ENCODE measurements around the gene RAI2.
A peak's percentile ranks its signal among the peaks of the same experiment; 100 is the strongest.

The RAI2 gene

DNA sequence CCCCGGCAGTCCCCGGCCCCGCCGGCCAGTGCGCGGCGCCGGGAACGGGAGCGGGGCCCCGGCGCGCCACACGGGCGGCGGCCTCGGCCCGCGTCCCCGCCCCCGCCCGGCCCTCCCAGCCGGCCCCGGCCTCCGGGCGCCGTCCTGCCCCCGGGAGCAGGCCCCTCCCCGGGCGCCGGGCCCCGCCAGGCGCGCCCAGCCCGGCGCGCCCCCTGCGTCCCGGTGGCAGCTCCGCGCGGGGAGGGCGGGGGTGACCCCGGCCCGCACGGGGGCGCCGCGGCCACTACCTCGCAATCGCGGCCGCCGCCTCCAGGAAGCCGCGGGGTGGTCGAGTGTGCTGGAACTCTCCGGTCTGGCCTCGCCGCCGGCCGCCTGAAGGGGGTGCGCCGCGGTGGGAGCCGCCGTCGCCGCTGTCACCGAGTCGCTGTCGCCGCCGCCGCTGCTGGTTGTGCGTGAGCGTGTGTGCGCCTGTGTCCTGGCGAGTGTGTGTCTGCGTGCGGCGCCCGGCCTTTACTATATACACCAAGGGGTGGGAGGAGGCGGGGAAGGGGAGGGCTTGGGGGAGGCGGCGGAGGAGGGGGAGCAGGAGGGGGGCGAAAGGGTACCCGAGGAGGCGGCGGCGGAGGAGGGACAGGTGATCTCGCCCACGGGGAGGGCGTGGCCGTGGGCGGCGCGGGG, at the start of gene RAI2:
Gene RAI2, minus strand, starts transcription at position 488 of the 678 bp plus-strand sequence. CDS start 59,288 bp downstream, outside the sequence.
- H3K4me3 ChIP-seq (replicated peaks in 1 of 2; ENCODE audit: low read depth in 2 of 2, low read length in 2 of 2): peak within 1 kb of the TSS; percentile 13 to 26
- TF ChIP-seq, protein P1, sequence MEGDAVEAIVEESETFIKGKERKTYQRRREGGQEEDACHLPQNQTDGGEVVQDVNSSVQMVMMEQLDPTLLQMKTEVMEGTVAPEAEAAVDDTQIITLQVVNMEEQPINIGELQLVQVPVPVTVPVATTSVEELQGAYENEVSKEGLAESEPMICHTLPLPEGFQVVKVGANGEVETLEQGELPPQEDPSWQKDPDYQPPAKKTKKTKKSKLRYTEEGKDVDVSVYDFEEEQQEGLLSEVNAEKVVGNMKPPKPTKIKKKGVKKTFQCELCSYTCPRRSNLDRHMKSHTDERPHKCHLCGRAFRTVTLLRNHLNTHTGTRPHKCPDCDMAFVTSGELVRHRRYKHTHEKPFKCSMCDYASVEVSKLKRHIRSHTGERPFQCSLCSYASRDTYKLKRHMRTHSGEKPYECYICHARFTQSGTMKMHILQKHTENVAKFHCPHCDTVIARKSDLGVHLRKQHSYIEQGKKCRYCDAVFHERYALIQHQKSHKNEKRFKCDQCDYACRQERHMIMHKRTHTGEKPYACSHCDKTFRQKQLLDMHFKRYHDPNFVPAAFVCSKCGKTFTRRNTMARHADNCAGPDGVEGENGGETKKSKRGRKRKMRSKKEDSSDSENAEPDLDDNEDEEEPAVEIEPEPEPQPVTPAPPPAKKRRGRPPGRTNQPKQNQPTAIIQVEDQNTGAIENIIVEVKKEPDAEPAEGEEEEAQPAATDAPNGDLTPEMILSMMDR (IDR thresholded peaks at IDR 0.05; ENCODE audit: low read depth, low read length): no peak
- DNase-seq (ENCODE audit: low read depth in 2 of 2): no peak

DNA sequence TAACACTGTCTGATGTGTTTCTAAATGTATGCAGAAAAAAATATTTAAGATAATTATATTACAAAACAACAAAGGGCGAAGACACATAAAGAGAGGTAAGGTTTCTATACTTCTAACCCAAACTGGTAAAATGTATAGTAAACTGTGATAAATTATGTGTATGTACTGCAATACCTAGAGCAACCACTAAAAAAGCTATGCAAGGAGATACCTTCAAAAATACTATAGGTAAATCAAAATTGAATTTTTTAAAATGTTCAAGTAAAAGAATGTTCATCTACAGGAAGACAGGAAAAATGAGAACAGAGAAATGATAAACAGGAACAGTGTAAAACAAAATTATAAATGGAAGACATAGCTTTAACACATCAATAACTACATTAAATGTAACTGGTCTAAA, 27.3 kb upstream of the RAI2 start:
- no peak for DNase-seq (ENCODE audit: low read depth in 2 of 2)
- no peak overlapping the region for H3K4me3 ChIP-seq (replicated peaks in 1 of 2; ENCODE audit: low read depth in 2 of 2, low read length in 2 of 2)
- TF ChIP-seq, protein P1 (IDR thresholded peaks at IDR 0.05; ENCODE audit: low read depth, low read length): no peak

DNA sequence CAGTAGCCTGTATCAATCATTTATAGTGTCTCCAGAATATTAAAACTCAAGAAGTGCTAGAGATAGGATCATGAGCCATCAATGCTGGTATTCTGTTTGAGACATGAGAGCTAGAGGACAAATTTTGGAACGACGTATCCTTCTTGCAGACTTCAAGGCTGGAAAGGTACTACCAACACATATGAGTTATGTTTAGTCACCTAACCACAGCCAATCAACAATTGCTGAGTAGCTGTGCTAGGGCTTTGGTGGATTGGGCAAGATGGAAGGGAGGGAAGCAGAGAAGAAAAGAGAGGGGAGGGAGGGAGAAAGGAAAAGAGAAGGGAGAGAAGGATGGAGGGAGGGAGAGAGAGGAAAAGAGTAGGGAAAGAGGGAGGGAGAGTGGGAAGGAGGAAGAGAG, 21.6 kb upstream of the RAI2 start:
- no peak overlapping the region for H3K4me3 ChIP-seq (replicated peaks in 1 of 2; ENCODE audit: low read depth in 2 of 2, low read length in 2 of 2)
- DNase-seq (ENCODE audit: low read depth in 2 of 2): peak in 1 of 2 donors; percentile 8
- TF ChIP-seq, protein P1 (IDR thresholded peaks at IDR 0.05; ENCODE audit: low read depth, low read length): no peak

DNA sequence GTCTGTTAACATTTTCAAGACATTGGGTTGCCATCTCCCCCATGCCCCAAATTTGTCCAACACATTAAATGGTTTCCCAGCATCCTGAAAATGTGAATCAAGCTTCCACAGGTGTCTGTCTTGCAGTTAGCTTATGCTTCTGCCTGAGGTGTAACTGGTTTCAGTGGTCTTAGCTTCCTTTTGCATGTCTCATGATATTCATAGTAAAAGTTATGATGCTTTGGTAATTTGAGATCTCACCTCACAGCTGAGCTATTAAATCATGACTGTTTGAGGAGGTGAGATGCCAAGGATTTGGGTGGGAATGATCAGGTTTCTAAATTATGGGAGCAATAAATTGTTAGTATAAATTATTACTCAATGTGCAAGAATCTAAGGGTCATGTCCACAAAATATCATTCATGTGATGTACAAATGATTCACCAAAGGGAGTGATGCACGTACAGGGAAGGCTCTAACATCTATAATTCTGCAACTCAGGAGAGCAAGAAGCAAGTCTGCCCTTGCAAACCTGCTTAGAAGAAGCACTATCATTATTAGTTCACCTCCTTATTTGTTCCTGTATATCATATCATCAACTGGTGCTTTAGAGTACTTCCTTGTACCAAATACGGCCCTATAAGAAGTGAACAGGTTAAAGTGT, 17.1 kb upstream of the RAI2 start:
- no peak overlapping the region for H3K4me3 ChIP-seq (replicated peaks in 1 of 2; ENCODE audit: low read depth in 2 of 2, low read length in 2 of 2)
- TF ChIP-seq, protein P1 (IDR thresholded peaks at IDR 0.05; ENCODE audit: low read depth, low read length): no peak

DNA sequence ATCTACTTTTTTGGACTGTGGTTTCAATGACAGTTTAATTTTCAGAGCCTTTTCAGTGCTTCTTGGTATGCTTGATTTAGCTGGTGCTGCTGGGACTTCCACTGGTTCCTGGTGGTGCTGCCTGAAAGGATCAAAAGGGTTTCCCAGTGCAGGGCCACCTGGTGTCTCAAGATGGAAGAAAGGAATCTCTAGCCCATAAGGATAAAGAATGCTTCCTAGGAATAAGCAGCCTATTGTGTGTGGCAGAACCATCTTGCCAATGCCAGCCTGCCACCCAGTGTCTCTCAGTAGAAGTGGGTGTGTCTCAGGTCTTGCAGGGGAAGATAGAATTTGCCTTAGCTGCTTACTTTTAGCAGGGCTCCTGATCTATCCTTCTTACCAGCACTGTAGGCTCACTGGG, 15.0 kb upstream of the RAI2 start:
- no peak overlapping the region for H3K4me3 ChIP-seq (replicated peaks in 1 of 2; ENCODE audit: low read depth in 2 of 2, low read length in 2 of 2)
- TF ChIP-seq, protein P1 (IDR thresholded peaks at IDR 0.05; ENCODE audit: low read depth, low read length): no peak
- DNase-seq (ENCODE audit: low read depth in 2 of 2): no peak

More for the DNA sequence above, 17.1 kb upstream of the RAI2 start:
- DNase-seq (ENCODE audit: low read depth in 2 of 2): no peak

DNA sequence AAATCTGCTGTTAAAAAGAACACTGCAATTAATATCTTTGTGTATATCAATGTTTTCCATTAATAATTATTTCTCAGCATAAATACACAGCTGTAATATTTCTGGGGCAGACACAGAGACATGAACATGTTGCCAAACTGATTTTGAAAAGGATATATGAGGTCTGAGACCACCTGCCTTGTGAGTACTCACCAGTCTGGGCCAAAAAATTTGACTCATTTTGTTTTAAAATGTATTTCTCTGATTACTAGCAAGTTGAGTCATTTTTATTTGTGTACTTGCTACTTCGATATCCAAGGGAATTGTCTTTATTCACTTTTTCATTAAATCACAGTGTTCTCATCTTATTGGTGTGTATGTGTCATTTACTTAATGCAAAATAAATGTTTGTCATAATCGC, 8.5 kb upstream of the RAI2 start:
- TF ChIP-seq, protein P1 (IDR thresholded peaks at IDR 0.05; ENCODE audit: low read depth, low read length): no peak
- no peak overlapping the region for H3K4me3 ChIP-seq (replicated peaks in 1 of 2; ENCODE audit: low read depth in 2 of 2, low read length in 2 of 2)
- no peak for DNase-seq (ENCODE audit: low read depth in 2 of 2)

All from cardiac fibroblast (primary cell).